H1 (cell line): ENCODE measurements around the gene ONECUT2.

Source experiments
- ASH2L ChIP-seq: fragments of 200-600, 300-600 bp; sonication (generic); IDR thresholded peaks from one replicate; pipeline ENCODE4 v1.7.1; 2017; ENCODE audit warnings: low read length
- EP300 ChIP-seq, 2 experiments: IDR thresholded peaks; 1 replicate in 1 of 2; 2 replicates in 1 of 2; pipeline ENCODE4 v1.6.1; 2011 to 2012; ENCODE audit warnings: low read depth in 2 of 2, low read length in 2 of 2, mild to moderate bottlenecking in 2 of 2, borderline replicate concordance in 1 of 2, inconsistent platforms in 1 of 2, moderate library complexity in 1 of 2
- POLR2A ChIP-seq, 2 experiments: IDR thresholded peaks; 1 replicate in 1 of 2; 2 replicates in 1 of 2; pipeline ENCODE4 v1.6.1; 2011; ENCODE audit warnings: low read depth in 2 of 2, low read length in 2 of 2, mild to moderate bottlenecking in 2 of 2; ENCODE audit errors: control extremely low read depth in 1 of 2

GRCh38 chr18:57390044-57390443 lies 45.1 kb upstream of the ONECUT2 start:
- TF ChIP-seq POLR2A (IDR thresholded peaks at IDR 0.05; ENCODE audit: control extremely low read depth in 1 of 2, low read depth in 2 of 2, low read length in 2 of 2): no peak
- no peak for TF ChIP-seq EP300 (IDR thresholded peaks at IDR 0.05; ENCODE audit: borderline replicate concordance in 1 of 2, low read depth in 2 of 2, low read length in 2 of 2)
- TF ChIP-seq ASH2L: no peak
